Muscle layer of duodenum (tissue), 2 donors: ENCODE measurements around the gene PCSK1N.
"Not testable (repeated sequence)": the region's sequence is repeated elsewhere in the genome, so short reads cannot be mapped to it uniquely, and the experiment has no call there.

Experiments
- H3K27ac ChIP-seq: one replicate; pipeline ENCODE4 v1.7.0; 2013; ENCODE audit warnings: mild to moderate bottlenecking, low read length
- H3K27me3 ChIP-seq: one replicate; pipeline ENCODE4 v1.7.0; 2013; ENCODE audit warnings: low read depth, mild to moderate bottlenecking, control low read depth, low read length
- H3K36me3 ChIP-seq, 2 donors: one replicate each; pipeline ENCODE4 v1.7.0; 2013; ENCODE audit warnings: low read length in 2 of 2, control low read depth in 1 of 2, mild to moderate bottlenecking in 1 of 2; ENCODE audit not compliant: insufficient read depth in 2 of 2, control insufficient read depth in 1 of 2
- H3K4me1 ChIP-seq, 2 donors: one replicate each; pipeline ENCODE4 v1.7.0; 2013; ENCODE audit warnings: low read length in 2 of 2, mild to moderate bottlenecking in 2 of 2, control low read depth in 1 of 2, moderate library complexity in 1 of 2; ENCODE audit not compliant: insufficient read depth in 2 of 2, control insufficient read depth in 1 of 2
- H3K4me3 ChIP-seq, 2 donors: one replicate each; pipeline ENCODE4 v1.7.0; 2013; ENCODE audit warnings: low read length in 2 of 2, low read depth in 1 of 2, mild to moderate bottlenecking in 1 of 2
- H3K9me3 ChIP-seq, 2 donors: one replicate each; pipeline ENCODE4 v1.7.0; 2013; ENCODE audit warnings: low read length in 2 of 2, control low read depth in 1 of 2, mild to moderate bottlenecking in 1 of 2; ENCODE audit not compliant: control insufficient read depth in 1 of 2
- donor health status: healthy.

PCSK1N gene

GRCh38 chrX:48833542-48834138 lies 1.8 kb downstream of the PCSK1N start:
- no peaks in the 10 kb centered on the region for H3K9me3 ChIP-seq
- H3K27me3 ChIP-seq: no peaks in the 10 kb centered on the region
- H3K4me1 ChIP-seq: no peaks in the 10 kb centered on the region
- no peak overlapping the region for H3K27ac ChIP-seq
- H3K4me3 ChIP-seq: no peak overlapping the region
- no peaks in the 10 kb centered on the region for H3K36me3 ChIP-seq

GRCh38 chrX:48831909-48832291 lies 3.5 kb downstream of the PCSK1N start:
- no peak overlapping the region for H3K4me3 ChIP-seq
- no peak overlapping the region for H3K27ac ChIP-seq

GRCh38 chrX:48831136-48831908 lies 4.1 kb downstream of the PCSK1N start:
- H3K9me3 ChIP-seq: no peaks in the 10 kb centered on the region
- H3K4me1 ChIP-seq: no peaks in the 10 kb centered on the region
- H3K4me3 ChIP-seq: no peak overlapping the region
- H3K27ac ChIP-seq: no peak overlapping the region
- H3K27me3 ChIP-seq: no peaks in the 10 kb centered on the region
- H3K36me3 ChIP-seq: no peaks in the 10 kb centered on the region

More at GRCh38 chrX:48831909-48832291, 3.5 kb downstream of the PCSK1N start:
- Histone ChIP-seq H3K36me3 (no peaks in the 10 kb centered on the region), H3K9me3 (no peaks in the 10 kb centered on the region), H3K27me3 (no peaks in the 10 kb centered on the region), H3K4me1 (no peaks in the 10 kb centered on the region)

GRCh38 chrX:48829016-48829735 lies 6.2 kb downstream of the PCSK1N start:
- peaks cover 3 to 10% of the 10 kb centered on the region in 2 donors for H3K36me3 ChIP-seq
- no peaks in the 10 kb centered on the region for H3K27me3 ChIP-seq
- no peak overlapping the region for H3K4me3 ChIP-seq
- no peak overlapping the region for H3K27ac ChIP-seq
- no peaks in the 10 kb centered on the region for H3K4me1 ChIP-seq
- H3K9me3 ChIP-seq: no peaks in the 10 kb centered on the region

GRCh38 chrX:48827654-48827968 lies 7.8 kb downstream of the PCSK1N start:
- Histone ChIP-seq H3K27ac (no peak overlapping the region), H3K4me3 (no peak overlapping the region), H3K4me1 (no peaks in the 10 kb centered on the region), H3K27me3 (no peaks in the 10 kb centered on the region), H3K9me3 (no peaks in the 10 kb centered on the region), H3K36me3 (peaks cover 3 to 26% of the 10 kb centered on the region in 2 donors)

- Histone ChIP-seq H3K4me3 (no peak overlapping the region), H3K27me3 (no peaks in the 10 kb centered on the region), H3K36me3 (peaks cover 3 to 32% of the 10 kb centered on the region in 2 donors)
Measured at GRCh38 chrX:48826876-48827653, 8.3 kb downstream of the PCSK1N start.

GRCh38 chrX:48826135-48826875 lies 9.1 kb downstream of the PCSK1N start, which contains the start of gene ERAS:
TSS of gene ERAS (plus strand) at chrX:48826513. CDS start at chrX:48829124, 2,611 bp downstream.
- Histone ChIP-seq H3K36me3 (peaks cover 3 to 36% of the 10 kb centered on the region in 2 donors), H3K27me3 (no peaks in the 10 kb centered on the region), H3K27ac (no peak within 1 kb of the TSS), H3K9me3 (no peaks in the 10 kb centered on the region), H3K4me3 (no peak within 1 kb of the TSS), H3K4me1 (no peaks in the 10 kb centered on the region)

More at GRCh38 chrX:48826876-48827653, 8.3 kb downstream of the PCSK1N start:
- Histone ChIP-seq H3K27ac (no peak overlapping the region), H3K9me3 (no peaks in the 10 kb centered on the region), H3K4me1 (no peaks in the 10 kb centered on the region)

GRCh38 chrX:48824066-48824465 lies 11.3 kb downstream of the PCSK1N start:
- Histone ChIP-seq H3K4me3 (no peak overlapping the region), H3K36me3 (peaks cover 11 to 52% of the 10 kb centered on the region in 2 donors), H3K4me1 (no peaks in the 10 kb centered on the region), H3K27me3 (no peaks in the 10 kb centered on the region), H3K27ac (no peak overlapping the region), H3K9me3 (no peaks in the 10 kb centered on the region)

GRCh38 chrX:48823053-48823452 lies 12.4 kb downstream of the PCSK1N start:
- no peaks in the 10 kb centered on the region for H3K27me3 ChIP-seq
- peaks cover 14 to 62% of the 10 kb centered on the region in 2 donors for H3K36me3 ChIP-seq
- no peaks in the 10 kb centered on the region for H3K9me3 ChIP-seq
- no peak overlapping the region for H3K27ac ChIP-seq
- no peaks in the 10 kb centered on the region for H3K4me1 ChIP-seq
- H3K4me3 ChIP-seq: no peak overlapping the region

GRCh38 chrX:48819394-48819793 lies 16.0 kb downstream of the PCSK1N start:
- not testable (repeated sequence) for H3K9me3 ChIP-seq, H3K27me3 ChIP-seq, H3K4me1 ChIP-seq, H3K27ac ChIP-seq, H3K4me3 ChIP-seq
- peaks cover 10 to 86% of the 10 kb centered on the region in 2 donors for H3K36me3 ChIP-seq
